Mesenchymal stem cell (in vitro differentiated cells and primary cell): ENCODE data around the gene ITPR3.

Experiments
- DNase-seq: peaks from one replicate; pipeline ENCODE4 v3.0.0-alpha.2; 2013
- H2AFZ ChIP-seq: one replicate; pipeline ENCODE4 v1.6.1; 2013; ENCODE audit warnings: low read depth, mild to moderate bottlenecking, control low read depth, inconsistent platforms, low read length, moderate library complexity
- H2AK5ac ChIP-seq: 2 replicates; pipeline ENCODE4 v1.6.1; 2013; ENCODE audit warnings: low read length, moderate library complexity, mild to moderate bottlenecking, inconsistent platforms; ENCODE audit not compliant: severe bottlenecking
- H2BK120ac ChIP-seq: one replicate; pipeline ENCODE4 v1.6.1; 2013; ENCODE audit warnings: low read depth, mild to moderate bottlenecking, inconsistent platforms, low read length, moderate library complexity
- H2BK12ac ChIP-seq, 2 experiments: one replicate each; pipeline ENCODE4 v1.6.1; 2013; ENCODE audit warnings: inconsistent platforms in 2 of 2, low read length in 2 of 2, mild to moderate bottlenecking in 2 of 2, moderate library complexity in 2 of 2, control low read depth in 1 of 2
- H2BK15ac ChIP-seq: one replicate; pipeline ENCODE4 v1.6.1; 2013; ENCODE audit warnings: mild to moderate bottlenecking, low read depth, inconsistent platforms; ENCODE audit not compliant: poor library complexity, severe bottlenecking
- H2BK5ac ChIP-seq: 2 replicates; pipeline ENCODE4 v1.6.1; 2013; ENCODE audit warnings: low read depth, mild to moderate bottlenecking, low read length, control low read depth, inconsistent platforms; ENCODE audit not compliant: poor library complexity, severe bottlenecking
- H3K14ac ChIP-seq, 2 experiments: one replicate each; pipeline ENCODE4 v1.6.1; 2013; ENCODE audit warnings: inconsistent platforms in 2 of 2, low read length in 2 of 2, control low read depth in 1 of 2, mild to moderate bottlenecking in 1 of 2, moderate library complexity in 1 of 2
- H3K18ac ChIP-seq, 2 experiments: one replicate each; pipeline ENCODE4 v1.6.1; 2013; ENCODE audit warnings: inconsistent platforms in 2 of 2, low read length in 2 of 2, control low read depth in 1 of 2, low read depth in 1 of 2, mild to moderate bottlenecking in 1 of 2
- H3K23ac ChIP-seq, 2 experiments: one replicate each; pipeline ENCODE4 v1.6.1; 2013; ENCODE audit warnings: inconsistent platforms in 2 of 2, low read length in 2 of 2, mild to moderate bottlenecking in 2 of 2, moderate library complexity in 2 of 2, control low read depth in 1 of 2
- H3K27ac ChIP-seq: 2 replicates; pipeline ENCODE4 v1.5.1; 2013; ENCODE audit warnings: mild to moderate bottlenecking, moderate library complexity, low read length, control low read depth, inconsistent platforms; ENCODE audit not compliant: poor library complexity, severe bottlenecking
- H3K27me3 ChIP-seq, 2 experiments: 2 replicates each; pipeline versions ENCODE4 v1.6.1 to v1.7.0; 2013; ENCODE audit warnings: low read length in 2 of 2, mild to moderate bottlenecking in 2 of 2, moderate library complexity in 2 of 2, control low read depth in 1 of 2, inconsistent platforms in 1 of 2; ENCODE audit not compliant: control insufficient read depth in 1 of 2, insufficient read depth in 1 of 2
- H3K36me3 ChIP-seq, 2 experiments: 2 replicates each; pipeline versions ENCODE4 v1.6.1 to v1.7.0; 2013; ENCODE audit warnings: low read length in 2 of 2, control low read depth in 1 of 2, inconsistent platforms in 1 of 2, low read depth in 1 of 2, mild to moderate bottlenecking in 1 of 2; ENCODE audit not compliant: insufficient read depth in 2 of 2, control insufficient read depth in 1 of 2
- H3K4ac ChIP-seq, 2 experiments: one replicate each; pipeline ENCODE4 v1.6.1; 2013; ENCODE audit warnings: inconsistent platforms in 2 of 2, low read length in 2 of 2, mild to moderate bottlenecking in 2 of 2, moderate library complexity in 2 of 2, control low read depth in 1 of 2, low read depth in 1 of 2
- H3K4me1 ChIP-seq: 2 replicates; pipeline ENCODE4 v1.6.1; 2013; ENCODE audit warnings: low read depth, low read length, control low read depth; ENCODE audit not compliant: control insufficient read depth, insufficient read depth
- H3K4me2 ChIP-seq: 2 replicates; pipeline ENCODE4 v1.6.1; 2013; ENCODE audit warnings: low read length, mild to moderate bottlenecking, inconsistent platforms; ENCODE audit not compliant: poor library complexity, severe bottlenecking
- H3K4me3 ChIP-seq, 2 experiments: 2 replicates each; pipeline versions ENCODE4 v1.5.1 to v1.7.0; 2013; ENCODE audit warnings: low read length in 2 of 2, mild to moderate bottlenecking in 2 of 2, control low read depth in 1 of 2, low read depth in 1 of 2; ENCODE audit not compliant: insufficient read depth in 1 of 2
- H3K79me1 ChIP-seq: replicated peaks from 2 replicates; pipeline ENCODE4 v1.6.1; 2013; ENCODE audit warnings: mild to moderate bottlenecking, control low read depth, low read length, inconsistent platforms; ENCODE audit not compliant: poor library complexity, severe bottlenecking
- H3K9ac ChIP-seq: 2 replicates; pipeline ENCODE4 v1.7.0; 2013; ENCODE audit warnings: mild to moderate bottlenecking, low read length, moderate library complexity
- H3K9me3 ChIP-seq: 2 replicates; pipeline ENCODE4 v1.7.0; 2013; ENCODE audit warnings: mild to moderate bottlenecking, low read length; ENCODE audit not compliant: control insufficient read depth
- H4K8ac ChIP-seq: one replicate; pipeline ENCODE4 v1.6.1; 2013; ENCODE audit warnings: inconsistent platforms, mild to moderate bottlenecking, low read length, moderate library complexity
- H4K91ac ChIP-seq: one replicate; pipeline ENCODE4 v1.6.1; 2013; ENCODE audit warnings: mild to moderate bottlenecking, low read length, inconsistent platforms
- WGBS: methylation state at CpG from one replicate; pipeline ENCODE4 v1.1.7; 2013; ENCODE audit warnings: mixed read lengths; 5-methylcytosine and 5-hydroxymethylcytosine counted together

Gene ITPR3

DNA sequence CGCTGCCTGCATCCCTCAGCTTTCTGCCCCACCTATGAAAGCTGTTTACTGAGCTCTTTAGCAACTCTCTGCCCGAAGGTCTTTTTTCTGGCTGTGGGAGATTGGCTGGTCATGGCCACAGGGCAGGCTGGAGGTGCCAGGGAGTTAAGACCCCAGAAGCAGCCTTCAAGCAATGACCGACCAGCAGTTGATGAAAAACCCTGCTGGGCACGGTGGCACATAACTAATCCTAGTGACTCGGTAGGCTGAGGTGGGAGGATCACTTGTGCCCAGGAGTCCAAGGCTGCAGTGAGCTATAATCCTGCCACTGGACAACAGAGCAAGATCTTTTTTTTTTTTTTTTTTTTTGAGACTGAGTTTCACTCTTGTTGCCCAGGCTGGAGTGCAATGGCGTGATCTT is 20.4 kb upstream of the ITPR3 start:
- H3K9ac ChIP-seq: no peak overlapping the region
- no peak overlapping the region for H2AFZ ChIP-seq
- H3K4me1 ChIP-seq: peaks cover 8% of the 10 kb centered on the region
- no peak overlapping the region for H2BK120ac ChIP-seq
- no peak overlapping the region for H3K4me2 ChIP-seq
- no peaks in the 10 kb centered on the region for H3K36me3 ChIP-seq
- no peak overlapping the region for H2BK5ac ChIP-seq
- peak overlapping the region; percentile 80 for H2AK5ac ChIP-seq
- no peak for DNase-seq
- H3K14ac ChIP-seq: no peak overlapping the region
- no peak overlapping the region for H3K23ac ChIP-seq
- H3K27me3 ChIP-seq: no peaks in the 10 kb centered on the region
- no peak overlapping the region for H3K4ac ChIP-seq
- H3K18ac ChIP-seq: no peak overlapping the region
- no peaks in the 10 kb centered on the region for H3K79me1 ChIP-seq
- no peak overlapping the region for H2BK15ac ChIP-seq
- H3K27ac ChIP-seq: no peak overlapping the region
- no peak overlapping the region for H3K4me3 ChIP-seq
- no peak overlapping the region for H4K8ac ChIP-seq
- H2BK12ac ChIP-seq: no peak overlapping the region
- H4K91ac ChIP-seq: no peak overlapping the region
- peaks cover 5% of the 10 kb centered on the region for H3K9me3 ChIP-seq
- 98% methylated on average over 5 of the region's 6 CpGs for WGBS

- no peak overlapping the region for H3K4me3 ChIP-seq
- no peak overlapping the region for H2BK15ac ChIP-seq
- H2AK5ac ChIP-seq: no peak overlapping the region
- no peak overlapping the region for H3K9ac ChIP-seq
- H4K91ac ChIP-seq: no peak overlapping the region
- no peak overlapping the region for H3K4ac ChIP-seq
- no peak overlapping the region for H2AFZ ChIP-seq
- no peak overlapping the region for H2BK5ac ChIP-seq
- H2BK12ac ChIP-seq: no peak overlapping the region
- no peaks in the 10 kb centered on the region for H3K36me3 ChIP-seq
- 88% methylated on average over 2 of the region's 2 CpGs for WGBS
- H3K27me3 ChIP-seq: no peaks in the 10 kb centered on the region
- H3K9me3 ChIP-seq: peaks cover 5% of the 10 kb centered on the region
- H3K14ac ChIP-seq: no peak overlapping the region
- H3K4me2 ChIP-seq: no peak overlapping the region
- peaks cover 8% of the 10 kb centered on the region for H3K4me1 ChIP-seq
- DNase-seq: no peak
- H4K8ac ChIP-seq: no peak overlapping the region
- no peak overlapping the region for H3K27ac ChIP-seq
- H3K18ac ChIP-seq: no peak overlapping the region
- no peak overlapping the region for H3K23ac ChIP-seq
- H2BK120ac ChIP-seq: no peak overlapping the region
- no peaks in the 10 kb centered on the region for H3K79me1 ChIP-seq
Observed at GRCh38 chr6:33602180-33602579, 18.9 kb upstream of the ITPR3 start.

DNA sequence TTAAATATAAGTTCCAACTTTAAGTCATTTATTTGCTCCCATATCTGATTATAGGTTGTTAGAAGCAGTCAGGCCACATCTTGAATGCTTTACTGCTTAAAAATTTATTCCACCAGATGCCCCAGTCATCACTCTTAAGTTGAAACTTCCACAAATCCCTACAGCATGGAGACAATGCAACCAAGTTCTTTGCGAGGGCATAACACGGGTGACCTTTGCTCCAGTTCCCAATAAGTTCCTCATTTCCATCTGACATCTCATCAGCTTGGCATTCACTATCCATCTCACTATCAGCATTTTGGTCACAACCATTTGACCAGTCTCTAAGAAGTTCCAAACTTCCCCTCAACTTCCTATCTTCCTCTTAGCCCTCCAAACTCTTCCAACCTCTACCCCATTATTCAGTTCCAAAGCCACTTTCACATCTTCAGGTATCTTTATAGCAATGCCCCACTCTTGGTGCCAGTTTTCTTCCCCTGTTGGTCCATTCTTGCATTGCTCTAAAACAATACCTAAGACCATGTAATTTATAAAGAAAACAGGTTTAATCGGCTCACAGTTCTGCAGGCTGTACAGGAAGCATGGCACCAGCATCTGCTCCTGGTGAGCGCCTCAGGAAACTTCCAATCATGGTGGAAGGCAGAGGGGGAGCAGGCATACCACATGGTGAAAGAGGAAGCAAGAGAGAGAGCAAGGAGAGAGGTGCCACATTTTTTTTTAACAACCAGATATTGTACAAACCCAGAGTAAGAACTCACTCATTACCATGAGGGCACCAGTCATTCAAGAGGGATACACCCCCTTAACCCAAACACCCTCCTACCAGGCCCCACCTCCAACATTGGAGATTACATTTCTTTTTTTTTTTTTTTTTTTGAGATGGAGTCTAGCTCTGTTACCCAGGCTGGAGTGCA is 15.9 kb upstream of the ITPR3 start:
- Histone ChIP-seq H2BK5ac (no peak overlapping the region), H3K4me3 (no peak overlapping the region), H3K4me1 (peaks cover 19% of the 10 kb centered on the region), H3K9ac (no peak overlapping the region), H3K4me2 (no peak overlapping the region), H3K27me3 (no peaks in the 10 kb centered on the region), H4K8ac (no peak overlapping the region), H2BK120ac (no peak overlapping the region), H3K27ac (no peak overlapping the region), H2AK5ac (no peak overlapping the region), H3K14ac (no peak overlapping the region), H3K36me3 (no peaks in the 10 kb centered on the region), H2BK12ac (no peak overlapping the region), H3K23ac (no peak overlapping the region), H3K79me1 (no peaks in the 10 kb centered on the region), H4K91ac (no peak overlapping the region), H2AFZ (no peak overlapping the region), H3K18ac (no peak overlapping the region), H2BK15ac (no peak overlapping the region), H3K4ac (no peak overlapping the region), H3K9me3 (peaks cover 5% of the 10 kb centered on the region)
- DNase-seq: no peak
- WGBS: 75% methylated on average over 4 of the region's 4 CpGs

DNA sequence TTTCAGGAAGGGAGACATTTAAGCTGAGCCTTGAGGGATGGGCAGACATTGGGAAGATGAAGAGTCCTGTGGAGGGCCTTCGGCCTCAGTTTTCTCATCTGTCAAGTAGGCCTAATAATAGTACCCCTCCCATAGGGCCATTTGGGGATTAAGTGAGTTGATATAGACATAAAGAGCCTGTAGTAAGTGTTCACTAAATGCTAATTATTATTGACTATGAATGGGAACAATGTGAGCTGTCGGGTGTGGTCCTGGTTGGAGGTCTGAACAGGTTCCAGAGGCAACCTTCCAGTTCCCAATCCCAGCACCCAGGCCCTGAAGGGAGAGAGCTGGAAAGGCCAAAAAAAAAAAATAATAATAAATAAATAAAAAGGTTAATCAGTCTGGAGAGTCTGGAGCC is 14.5 kb upstream of the ITPR3 start:
- no peak overlapping the region for H3K4ac ChIP-seq
- H3K4me1 ChIP-seq: peaks cover 24% of the 10 kb centered on the region
- no peak overlapping the region for H3K23ac ChIP-seq
- no peak overlapping the region for H2BK120ac ChIP-seq
- no peak overlapping the region for H3K9ac ChIP-seq
- no peak overlapping the region for H2BK12ac ChIP-seq
- no peak overlapping the region for H2AFZ ChIP-seq
- H3K79me1 ChIP-seq: no peaks in the 10 kb centered on the region
- H2BK5ac ChIP-seq: no peak overlapping the region
- H3K9me3 ChIP-seq: peaks cover 5% of the 10 kb centered on the region
- H3K14ac ChIP-seq: no peak overlapping the region
- H4K91ac ChIP-seq: no peak overlapping the region
- H2AK5ac ChIP-seq: no peak overlapping the region
- H4K8ac ChIP-seq: no peak overlapping the region
- no peaks in the 10 kb centered on the region for H3K27me3 ChIP-seq
- H2BK15ac ChIP-seq: no peak overlapping the region
- H3K27ac ChIP-seq: no peak overlapping the region
- no peaks in the 10 kb centered on the region for H3K36me3 ChIP-seq
- H3K4me2 ChIP-seq: no peak overlapping the region
- no peak overlapping the region for H3K18ac ChIP-seq
- WGBS: 100% methylated on average over 1 of the region's 2 CpGs
- no peak for DNase-seq
- H3K4me3 ChIP-seq: no peak overlapping the region
